ENCODE data around the gene DKK2. TPM values are rescaled to one million over a fixed set of nuclear protein-coding genes. Genes with fewer than 3 reads are reported as not detected.

DKK2 gene
- not detected for total RNA-seq

GRCh38 chr4:107035819-107036583 lies at the start of gene DKK2:
DKK2 (minus strand) TSS chr4:107036313; CDS start chr4:107035591, 722 bp downstream.
- peaks cover 59% of the 10 kb centered on the region for H3K27me3 Mint-ChIP-seq
- peak within 1 kb of the TSS; percentile 52 for H3K4me3 Mint-ChIP-seq
- H3K36me3 Mint-ChIP-seq: no peaks in the 10 kb centered on the region
- ATAC-seq (no peak), DNase-seq (no peak)
- CTCF ChIA-PET: no interaction called here
- peaks cover 22% of the 10 kb centered on the region for H3K4me1 Mint-ChIP-seq
- peaks cover 2% of the 10 kb centered on the region for H3K9me3 Mint-ChIP-seq (ENCODE audit: low read depth)
- no peak within 1 kb of the TSS for H3K27ac Mint-ChIP-seq

DNA sequence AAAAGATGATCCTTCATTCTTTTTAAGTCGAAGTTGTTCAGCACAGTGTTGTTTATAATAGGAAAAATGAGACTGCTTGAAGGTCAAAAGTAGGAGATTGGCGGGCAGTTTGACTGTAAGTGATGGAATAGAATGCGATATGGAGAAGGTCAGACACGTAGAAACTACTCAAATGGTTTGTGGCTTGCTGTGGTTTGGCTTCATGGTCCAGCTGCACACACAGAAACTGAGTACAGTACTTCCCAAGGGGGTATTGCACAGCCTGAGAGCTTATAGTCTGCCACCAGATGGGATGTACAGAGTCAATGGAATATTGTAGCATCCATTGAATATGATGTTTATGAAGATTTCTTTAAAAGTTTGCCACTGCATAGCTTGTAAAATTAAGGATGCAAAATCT lies 41.1 kb upstream of the DKK2 start:
- no peak for ATAC-seq
- Mint-ChIP-seq H3K9me3 (ENCODE audit: low read depth) (peaks cover 7% of the 10 kb centered on the region), H3K27me3 (no peaks in the 10 kb centered on the region), H3K36me3 (no peaks in the 10 kb centered on the region), H3K4me1 (no peaks in the 10 kb centered on the region), H3K4me3 (no peak overlapping the region), H3K27ac (no peak overlapping the region)
- CTCF ChIA-PET: no interaction called here
- no peak for DNase-seq

- H3K9me3 Mint-ChIP-seq (ENCODE audit: low read depth): peaks cover 5% of the 10 kb centered on the region
- no peaks in the 10 kb centered on the region for H3K27me3 Mint-ChIP-seq
- ATAC-seq (no peak), DNase-seq (no peak)
- no peaks in the 10 kb centered on the region for H3K4me1 Mint-ChIP-seq
- no peak overlapping the region for H3K27ac Mint-ChIP-seq
- no peaks in the 10 kb centered on the region for H3K36me3 Mint-ChIP-seq
- H3K4me3 Mint-ChIP-seq: no peak overlapping the region
- CTCF ChIA-PET: no interaction called here
Observed at GRCh38 chr4:107072836-107073736, 37.0 kb upstream of the DKK2 start.

DNA sequence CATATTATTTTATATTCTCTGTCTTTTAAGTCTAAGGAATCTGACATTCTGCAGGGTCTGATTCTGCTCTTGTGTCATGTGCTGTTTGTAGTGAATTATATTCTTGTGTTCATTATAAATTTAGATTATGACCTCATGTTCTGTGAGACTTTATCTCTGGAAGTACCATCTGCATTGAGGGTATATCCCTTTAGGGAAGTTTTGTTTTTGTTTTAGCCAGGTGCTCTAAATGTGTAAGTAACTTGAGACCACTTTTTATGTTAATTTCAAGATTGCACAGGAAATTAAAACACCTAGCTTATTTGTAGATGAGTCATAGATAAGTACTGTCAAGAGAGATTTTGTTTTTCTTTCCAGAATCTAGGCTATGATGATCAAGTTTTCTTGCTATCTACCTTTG lies 35.0 kb upstream of the DKK2 start:
- H3K36me3 Mint-ChIP-seq: no peaks in the 10 kb centered on the region
- no peak for ATAC-seq

DNA sequence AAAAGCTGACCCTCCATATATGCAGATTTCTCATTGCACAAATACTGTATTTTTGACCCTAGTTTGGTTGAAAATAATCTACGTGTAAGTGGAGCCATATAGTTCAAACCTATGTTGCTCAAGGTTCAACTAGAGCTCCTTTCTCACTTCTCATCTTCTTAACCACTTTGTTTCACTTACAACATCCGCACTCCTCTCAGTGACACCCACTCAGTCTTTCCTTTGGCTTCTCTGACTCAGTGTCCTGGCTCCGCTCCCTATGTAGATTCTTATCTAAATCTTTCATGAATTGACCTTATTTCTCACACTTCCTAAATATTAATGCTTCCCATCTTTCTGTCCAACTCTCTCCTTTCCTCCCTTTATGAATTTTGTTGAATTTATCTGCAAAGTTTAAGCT lies 32.9 kb upstream of the DKK2 start:
- DNase-seq (no peak), ATAC-seq (no peak)
- peaks cover under 1% of the 10 kb centered on the region for H3K9me3 Mint-ChIP-seq (ENCODE audit: low read depth)
- H3K27me3 Mint-ChIP-seq: no peaks in the 10 kb centered on the region
- CTCF ChIA-PET: no interaction called here
- no peak overlapping the region for H3K4me3 Mint-ChIP-seq
- H3K27ac Mint-ChIP-seq: no peak overlapping the region
- H3K4me1 Mint-ChIP-seq: no peaks in the 10 kb centered on the region
- H3K36me3 Mint-ChIP-seq: no peaks in the 10 kb centered on the region

More for the DNA sequence above, 35.0 kb upstream of the DKK2 start:
- Mint-ChIP-seq H3K27ac (no peak overlapping the region), H3K4me1 (no peaks in the 10 kb centered on the region), H3K27me3 (no peaks in the 10 kb centered on the region), H3K4me3 (no peak overlapping the region), H3K9me3 (ENCODE audit: low read depth) (peaks cover 5% of the 10 kb centered on the region)
- DNase-seq: no peak
- CTCF ChIA-PET: no interaction called here

- CTCF ChIA-PET: no interaction called here
- Mint-ChIP-seq H3K27me3 (no peaks in the 10 kb centered on the region), H3K9me3 (ENCODE audit: low read depth) (no peaks in the 10 kb centered on the region)
Observed at GRCh38 chr4:107068116-107068515, 32.0 kb upstream of the DKK2 start.

GRCh38 chr4:107066621-107067020 lies 30.5 kb upstream of the DKK2 start:
- CTCF ChIA-PET: no interaction called here
- no peaks in the 10 kb centered on the region for H3K4me1 Mint-ChIP-seq
- no peak for ATAC-seq
- no peak overlapping the region for H3K4me3 Mint-ChIP-seq
- no peak overlapping the region for H3K27ac Mint-ChIP-seq
- H3K27me3 Mint-ChIP-seq: no peaks in the 10 kb centered on the region
- DNase-seq: no peak
- no peaks in the 10 kb centered on the region for H3K9me3 Mint-ChIP-seq (ENCODE audit: low read depth)
- no peaks in the 10 kb centered on the region for H3K36me3 Mint-ChIP-seq

More at GRCh38 chr4:107068116-107068515, 32.0 kb upstream of the DKK2 start:
- no peak for ATAC-seq
- Mint-ChIP-seq H3K4me3 (no peak overlapping the region), H3K27ac (no peak overlapping the region), H3K36me3 (no peaks in the 10 kb centered on the region), H3K4me1 (no peaks in the 10 kb centered on the region)
- DNase-seq: no peak

DNA sequence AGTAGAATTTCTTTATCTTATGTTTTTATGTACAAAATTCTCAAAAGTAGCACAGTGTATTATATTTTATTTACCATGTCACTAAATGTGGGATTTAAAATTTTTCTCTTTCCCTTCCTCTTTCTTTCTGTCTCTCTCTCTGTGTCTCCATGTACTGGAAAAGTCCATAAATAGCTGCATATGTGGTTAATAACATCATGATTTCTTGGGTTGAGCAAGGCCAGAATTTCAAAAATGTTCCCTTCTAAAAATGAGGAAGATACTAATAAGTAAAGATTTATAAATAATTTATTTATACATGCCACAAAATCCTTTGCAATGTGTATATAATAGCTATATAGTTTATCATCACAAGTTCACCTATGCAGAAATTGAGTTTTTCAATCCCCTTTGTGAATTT lies 29.1 kb upstream of the DKK2 start:
- CTCF ChIA-PET: no interaction called here
- Mint-ChIP-seq H3K4me3 (no peak overlapping the region), H3K9me3 (ENCODE audit: low read depth) (no peaks in the 10 kb centered on the region), H3K27ac (no peak overlapping the region), H3K27me3 (no peaks in the 10 kb centered on the region), H3K4me1 (no peaks in the 10 kb centered on the region), H3K36me3 (no peaks in the 10 kb centered on the region)
- ATAC-seq: no peak
- DNase-seq: no peak

DNA sequence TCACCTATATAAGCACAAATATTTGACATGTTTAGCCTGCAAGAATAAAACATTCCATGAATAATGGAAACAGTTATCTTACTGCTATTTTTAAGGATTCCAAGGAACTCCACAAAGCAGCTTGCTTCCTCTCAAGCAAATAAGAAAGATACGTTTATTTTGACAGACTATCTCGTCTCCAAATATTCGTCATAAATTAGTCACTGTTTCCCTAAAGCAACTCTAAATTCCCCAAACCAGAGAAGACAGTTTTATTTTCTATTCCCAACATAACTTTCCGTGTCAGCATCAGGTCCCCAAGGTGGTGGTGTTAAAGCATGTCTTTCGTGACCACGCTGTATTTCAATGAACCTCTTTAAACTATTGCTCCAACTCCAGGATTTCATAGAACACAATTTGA lies 24.3 kb upstream of the DKK2 start:
- Mint-ChIP-seq H3K36me3 (no peaks in the 10 kb centered on the region), H3K4me1 (no peaks in the 10 kb centered on the region), H3K27ac (no peak overlapping the region), H3K4me3 (no peak overlapping the region), H3K27me3 (no peaks in the 10 kb centered on the region), H3K9me3 (ENCODE audit: low read depth) (no peaks in the 10 kb centered on the region)
- CTCF ChIA-PET: no interaction called here
- ATAC-seq: no peak
- DNase-seq: no peak

DNA sequence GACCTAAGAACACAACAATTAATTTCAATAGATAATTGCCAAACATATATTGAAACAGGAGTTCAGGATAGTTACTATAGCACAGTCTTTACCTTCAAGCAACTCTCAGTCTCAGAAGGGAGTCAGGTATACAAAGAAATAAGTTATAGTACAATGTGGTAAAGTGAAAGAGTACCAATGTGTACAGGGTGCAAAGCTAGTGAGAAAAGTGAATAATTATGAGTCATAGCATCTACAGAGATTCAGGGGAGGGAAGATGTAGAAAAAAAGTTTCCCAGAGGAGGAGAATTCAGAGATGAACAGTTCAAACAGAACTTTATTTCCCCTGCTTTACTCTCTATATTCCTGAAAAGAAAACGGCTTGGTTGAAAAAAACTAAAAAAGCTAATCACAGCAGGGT lies 22.7 kb upstream of the DKK2 start:
- H3K4me3 Mint-ChIP-seq: no peak overlapping the region
- H3K27me3 Mint-ChIP-seq: no peaks in the 10 kb centered on the region
- H3K27ac Mint-ChIP-seq: no peak overlapping the region
- no peaks in the 10 kb centered on the region for H3K9me3 Mint-ChIP-seq (ENCODE audit: low read depth)
- CTCF ChIA-PET: no interaction called here
- H3K36me3 Mint-ChIP-seq: no peaks in the 10 kb centered on the region
- H3K4me1 Mint-ChIP-seq: no peaks in the 10 kb centered on the region
- ATAC-seq: no peak
- no peak for DNase-seq

GRCh38 chr4:107050525-107051135 lies 14.5 kb upstream of the DKK2 start:
- Mint-ChIP-seq H3K4me3 (no peak overlapping the region), H3K9me3 (ENCODE audit: low read depth) (peaks cover 2% of the 10 kb centered on the region), H3K36me3 (no peaks in the 10 kb centered on the region), H3K27ac (no peak overlapping the region), H3K4me1 (no peaks in the 10 kb centered on the region), H3K27me3 (no peaks in the 10 kb centered on the region)
- DNase-seq (no peak), ATAC-seq (no peak)
- CTCF ChIA-PET: no interaction called here

DNA sequence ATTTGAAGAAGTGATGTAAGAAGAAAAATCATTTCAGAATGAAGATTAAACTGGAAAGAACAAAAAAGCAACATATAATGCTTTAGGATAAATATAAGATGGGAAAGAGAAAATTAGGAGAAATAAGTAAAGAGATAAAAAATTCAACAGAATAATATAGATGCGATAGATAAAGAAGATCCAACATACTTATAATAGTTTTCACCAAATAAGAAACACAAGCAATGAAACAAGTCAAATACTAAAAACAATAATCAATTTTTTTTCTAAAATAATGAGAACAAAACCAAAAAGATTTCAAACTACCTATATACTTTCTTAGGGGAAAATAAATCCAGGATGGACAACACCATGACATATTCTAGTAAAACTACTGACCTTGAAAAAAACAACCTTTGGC lies 10.1 kb upstream of the DKK2 start:
- CTCF ChIA-PET: no interaction called here
- H3K4me3 Mint-ChIP-seq: no peak overlapping the region
- H3K4me1 Mint-ChIP-seq: no peaks in the 10 kb centered on the region
- no peak for ATAC-seq
- H3K27ac Mint-ChIP-seq: no peak overlapping the region
- peaks cover 2% of the 10 kb centered on the region for H3K9me3 Mint-ChIP-seq (ENCODE audit: low read depth)
- DNase-seq: no peak
- H3K27me3 Mint-ChIP-seq: no peaks in the 10 kb centered on the region
- H3K36me3 Mint-ChIP-seq: no peaks in the 10 kb centered on the region

GRCh38 chr4:107044170-107044569 lies 8.1 kb upstream of the DKK2 start:
- ATAC-seq: no peak
- Mint-ChIP-seq H3K36me3 (no peaks in the 10 kb centered on the region), H3K4me3 (no peak overlapping the region), H3K9me3 (ENCODE audit: low read depth) (peaks cover 2% of the 10 kb centered on the region), H3K27ac (no peak overlapping the region), H3K27me3 (peaks cover 2% of the 10 kb centered on the region), H3K4me1 (no peaks in the 10 kb centered on the region)
- CTCF ChIA-PET: no interaction called here
- DNase-seq: no peak

GRCh38 chr4:107037199-107037584 lies 1.1 kb upstream of the DKK2 start:
- CTCF ChIA-PET: no interaction called here
- Mint-ChIP-seq H3K36me3 (no peaks in the 10 kb centered on the region), H3K4me1 (peaks cover 22% of the 10 kb centered on the region), H3K27me3 (peaks cover 59% of the 10 kb centered on the region), H3K27ac (no peak overlapping the region), H3K9me3 (ENCODE audit: low read depth) (peaks cover 2% of the 10 kb centered on the region), H3K4me3 (no peak overlapping the region)
- ATAC-seq: no peak
- DNase-seq: no peak

All from activated CD8-positive, alpha-beta memory T cell treated with anti-CD3 and anti-CD28 coated beads, Interleukin-2, amount 10 ng/mL, durations not matched to agents 7 days and 5 days (primary cell).